ENCODE measurements around the gene BTBD19. TPM values are rescaled to one million over a fixed set of nuclear protein-coding genes. Genes with fewer than 3 reads are reported as not detected.
"Not testable (repeated sequence)": the region's sequence is repeated elsewhere in the genome, so short reads cannot be mapped to it uniquely, and the experiment has no call there.

The BTBD19 gene
- total RNA-seq, 1 donor from 2014 or later = 17.9 TPM

GRCh38 chr1:44787506-44787905 is 20.8 kb upstream of the BTBD19 start:
- DNase-seq (ENCODE audit: extremely low read depth, low read depth, low spot score) = no peak

- no peak for DNase-seq (ENCODE audit: extremely low read depth, low read depth, low spot score)
These were observed 20.0 kb upstream of the BTBD19 start, which contains the start of gene BEST4 for GRCh38 chr1:44788120-44788860. BEST4 (minus strand) TSS chr1:44788170; CDS start chr1:44787705, 465 bp downstream.

GRCh38 chr1:44790968-44791801 is 17.1 kb upstream of the BTBD19 start:
- DNase-seq (ENCODE audit: extremely low read depth, low read depth, low spot score) = no peak

GRCh38 chr1:44792736-44793502 is 15.4 kb upstream of the BTBD19 start:
- DNase-seq (ENCODE audit: extremely low read depth, low read depth, low spot score) = no peak

- DNase-seq (ENCODE audit: extremely low read depth, low read depth, low spot score) = not testable (repeated sequence)
These were observed 10.4 kb upstream of the BTBD19 start for GRCh38 chr1:44797886-44798285.

- DNase-seq (ENCODE audit: extremely low read depth, low read depth, low spot score) = no peak
These were observed 9.6 kb upstream of the BTBD19 start for GRCh38 chr1:44798481-44799365.

GRCh38 chr1:44799770-44800584 is 8.3 kb upstream of the BTBD19 start, which contains the start of gene PLK3:
PLK3 (plus strand) TSS chr1:44800377; CDS start chr1:44800464, 87 bp downstream.
- DNase-seq (ENCODE audit: extremely low read depth, low read depth, low spot score) = no peak

GRCh38 chr1:44801491-44802305 is 6.6 kb upstream of the BTBD19 start:
- DNase-seq (ENCODE audit: extremely low read depth, low read depth, low spot score) = no peak

GRCh38 chr1:44802306-44803061 is 5.8 kb upstream of the BTBD19 start:
- no peak for DNase-seq (ENCODE audit: extremely low read depth, low read depth, low spot score)

- DNase-seq (ENCODE audit: extremely low read depth, low read depth, low spot score) = no peak
These were observed 5.3 kb upstream of the BTBD19 start for GRCh38 chr1:44803062-44803311.

GRCh38 chr1:44803312-44804095 is 4.8 kb upstream of the BTBD19 start:
- no peak for DNase-seq (ENCODE audit: extremely low read depth, low read depth, low spot score)

GRCh38 chr1:44805311-44806024 is 2.9 kb upstream of the BTBD19 start:
- DNase-seq (ENCODE audit: extremely low read depth, low read depth, low spot score) = no peak

- no peak for DNase-seq (ENCODE audit: extremely low read depth, low read depth, low spot score)
These were observed 2.2 kb upstream of the BTBD19 start for GRCh38 chr1:44806025-44806703.

- no peak for DNase-seq (ENCODE audit: extremely low read depth, low read depth, low spot score)
These were observed 1.5 kb upstream of the BTBD19 start, which contains the start of gene DYNLT4 for GRCh38 chr1:44806704-44807363. DYNLT4 (minus strand) TSS chr1:44807351; CDS start chr1:44806668, 683 bp downstream.

- peak; percentile 99 for DNase-seq (ENCODE audit: extremely low read depth, low read depth, low spot score)
These were observed 810 bp upstream of the BTBD19 start for GRCh38 chr1:44807364-44808062.
